ENCODE data around the gene NPIPA2.
"Not testable (repeated sequence)": the region's sequence is repeated elsewhere in the genome, so short reads cannot be mapped to it uniquely, and the experiment has no call there.

Gene NPIPA2

GRCh38 chr16:14742273-14743128, at the start of gene NPIPA2:
Gene NPIPA2, plus strand, starts transcription at chr16:14742533. Its CDS starts 5,533 bp downstream, at chr16:14748066.
- not testable (repeated sequence) for H3K4me3 Mint-ChIP-seq; H3K36me3 Mint-ChIP-seq (ENCODE audit: low read depth); H3K27ac Mint-ChIP-seq; H3K4me1 Mint-ChIP-seq; H3K9me3 Mint-ChIP-seq; H3K27me3 Mint-ChIP-seq (ENCODE audit: low read depth)

GRCh38 chr16:14694129-14694528, 48.2 kb upstream of the NPIPA2 start, which contains the start of gene PLA2G10:
Gene PLA2G10, minus strand, starts transcription at chr16:14694308. Its CDS starts 79 bp downstream, at chr16:14694229.
- H3K4me3 Mint-ChIP-seq = not testable (repeated sequence)

GRCh38 chr16:14701859-14702258, 40.5 kb upstream of the NPIPA2 start:
- H3K4me1 Mint-ChIP-seq = not testable (repeated sequence)

More at GRCh38 chr16:14694129-14694528, 48.2 kb upstream of the NPIPA2 start, which contains the start of gene PLA2G10:
- not testable (repeated sequence) for H3K27ac Mint-ChIP-seq; H3K36me3 Mint-ChIP-seq (ENCODE audit: low read depth); H3K9me3 Mint-ChIP-seq; H3K4me1 Mint-ChIP-seq; H3K27me3 Mint-ChIP-seq (ENCODE audit: low read depth)

DNA sequence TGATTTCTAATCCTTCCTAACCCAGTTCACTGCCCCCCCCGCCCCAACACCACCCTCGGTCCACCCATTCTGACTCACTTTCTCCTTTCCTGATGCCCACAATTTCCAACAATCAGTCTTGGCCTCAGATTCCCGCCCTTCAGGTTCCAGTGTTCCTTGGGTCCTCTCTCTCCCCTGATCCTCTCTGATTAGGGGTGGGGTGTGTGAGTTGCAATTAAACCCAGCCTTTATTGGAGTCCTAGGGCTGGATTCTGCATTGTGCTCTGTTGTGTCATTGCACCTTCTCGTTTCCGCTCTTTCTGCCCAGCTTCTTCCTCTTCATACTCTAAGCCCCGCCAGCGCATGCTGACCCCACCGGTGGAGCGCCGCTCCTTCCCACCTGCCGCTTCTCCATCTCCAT, 39.7 kb upstream of the NPIPA2 start:
- not testable (repeated sequence) for H3K4me1 Mint-ChIP-seq; H3K27me3 Mint-ChIP-seq (ENCODE audit: low read depth); H3K9me3 Mint-ChIP-seq; H3K4me3 Mint-ChIP-seq; H3K36me3 Mint-ChIP-seq (ENCODE audit: low read depth); H3K27ac Mint-ChIP-seq

More at GRCh38 chr16:14701859-14702258, 40.5 kb upstream of the NPIPA2 start:
- H3K4me3 Mint-ChIP-seq; H3K27me3 Mint-ChIP-seq (ENCODE audit: low read depth); H3K9me3 Mint-ChIP-seq; H3K27ac Mint-ChIP-seq; H3K36me3 Mint-ChIP-seq (ENCODE audit: low read depth): not testable (repeated sequence)

DNA sequence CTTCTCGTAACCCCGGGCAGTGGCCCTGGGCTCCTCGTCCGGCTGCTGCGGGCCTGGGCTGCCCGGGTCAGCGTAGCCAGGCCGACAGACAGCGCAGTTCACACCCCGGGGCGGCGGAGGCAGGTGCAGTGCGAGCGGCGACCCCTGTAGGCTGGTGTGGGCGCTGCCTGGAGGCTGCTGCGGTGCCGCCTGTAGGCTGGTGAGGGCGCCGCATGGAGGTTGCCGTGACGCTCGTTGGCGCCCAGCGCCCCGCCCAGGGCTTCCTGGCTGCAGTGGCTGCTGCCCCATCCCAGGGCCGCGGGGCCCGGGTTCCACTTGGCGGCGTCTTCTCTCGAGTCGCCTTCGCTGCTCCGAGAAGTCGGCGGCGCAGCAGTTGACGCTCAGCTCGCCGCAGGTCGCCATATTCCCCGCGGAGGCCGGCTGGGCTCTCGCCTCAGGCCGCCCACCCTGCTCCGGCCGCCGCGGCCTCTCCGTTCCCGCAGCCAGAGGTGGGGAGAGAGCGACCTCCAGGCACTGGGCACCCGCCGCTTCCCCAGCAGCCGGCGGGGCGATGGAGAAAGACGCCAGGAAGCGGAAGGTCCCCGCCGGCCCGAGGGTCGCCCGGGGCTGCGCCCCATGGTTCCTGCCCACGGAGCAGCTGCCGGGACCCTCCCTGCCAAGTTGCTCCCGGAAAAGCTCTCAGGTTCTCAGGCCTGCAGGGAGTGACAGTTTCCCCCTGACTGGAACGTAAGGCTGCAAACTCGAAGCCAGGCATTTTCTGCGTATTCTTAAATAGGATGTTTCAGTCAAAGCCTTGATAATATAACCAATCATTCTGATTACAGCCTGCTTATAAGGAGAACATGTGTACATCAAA, 38.9 kb upstream of the NPIPA2 start, which contains the start of gene NPIPA3:
Gene NPIPA3, plus strand, starts transcription at position 256 of the 856 bp plus-strand sequence. CDS start 5,533 bp downstream, outside the sequence.
- H3K27ac Mint-ChIP-seq; H3K36me3 Mint-ChIP-seq (ENCODE audit: low read depth); H3K4me3 Mint-ChIP-seq; H3K4me1 Mint-ChIP-seq; H3K9me3 Mint-ChIP-seq; H3K27me3 Mint-ChIP-seq (ENCODE audit: low read depth): not testable (repeated sequence)

- H3K9me3 Mint-ChIP-seq; H3K4me3 Mint-ChIP-seq; H3K27me3 Mint-ChIP-seq (ENCODE audit: low read depth); H3K27ac Mint-ChIP-seq; H3K36me3 Mint-ChIP-seq (ENCODE audit: low read depth); H3K4me1 Mint-ChIP-seq: not testable (repeated sequence)
These were observed 9.1 kb upstream of the NPIPA2 start for GRCh38 chr16:14733233-14733632.

- H3K9me3 Mint-ChIP-seq; H3K27me3 Mint-ChIP-seq (ENCODE audit: low read depth); H3K4me1 Mint-ChIP-seq; H3K4me3 Mint-ChIP-seq; H3K27ac Mint-ChIP-seq; H3K36me3 Mint-ChIP-seq (ENCODE audit: low read depth): not testable (repeated sequence)
These were observed 1.4 kb upstream of the NPIPA2 start for GRCh38 chr16:14740832-14741385.

GRCh38 chr16:14741794-14742193, 539 bp upstream of the NPIPA2 start:
- H3K36me3 Mint-ChIP-seq (ENCODE audit: low read depth); H3K27me3 Mint-ChIP-seq (ENCODE audit: low read depth); H3K4me1 Mint-ChIP-seq; H3K9me3 Mint-ChIP-seq; H3K4me3 Mint-ChIP-seq; H3K27ac Mint-ChIP-seq: not testable (repeated sequence)

- not testable (repeated sequence) for H3K9me3 Mint-ChIP-seq; H3K36me3 Mint-ChIP-seq (ENCODE audit: low read depth); H3K4me3 Mint-ChIP-seq; H3K27me3 Mint-ChIP-seq (ENCODE audit: low read depth); H3K27ac Mint-ChIP-seq; H3K4me1 Mint-ChIP-seq
These were observed 31.3 kb downstream of the NPIPA2 start for GRCh38 chr16:14773654-14774053.

- H3K27ac Mint-ChIP-seq; H3K4me1 Mint-ChIP-seq; H3K27me3 Mint-ChIP-seq (ENCODE audit: low read depth); H3K9me3 Mint-ChIP-seq; H3K4me3 Mint-ChIP-seq; H3K36me3 Mint-ChIP-seq (ENCODE audit: low read depth): not testable (repeated sequence)
These were observed 33.3 kb downstream of the NPIPA2 start for GRCh38 chr16:14775624-14776023.

GRCh38 chr16:14776763-14777162, 34.4 kb downstream of the NPIPA2 start:
- not testable (repeated sequence) for H3K4me3 Mint-ChIP-seq; H3K9me3 Mint-ChIP-seq; H3K4me1 Mint-ChIP-seq; H3K27ac Mint-ChIP-seq; H3K27me3 Mint-ChIP-seq (ENCODE audit: low read depth); H3K36me3 Mint-ChIP-seq (ENCODE audit: low read depth)

DNA sequence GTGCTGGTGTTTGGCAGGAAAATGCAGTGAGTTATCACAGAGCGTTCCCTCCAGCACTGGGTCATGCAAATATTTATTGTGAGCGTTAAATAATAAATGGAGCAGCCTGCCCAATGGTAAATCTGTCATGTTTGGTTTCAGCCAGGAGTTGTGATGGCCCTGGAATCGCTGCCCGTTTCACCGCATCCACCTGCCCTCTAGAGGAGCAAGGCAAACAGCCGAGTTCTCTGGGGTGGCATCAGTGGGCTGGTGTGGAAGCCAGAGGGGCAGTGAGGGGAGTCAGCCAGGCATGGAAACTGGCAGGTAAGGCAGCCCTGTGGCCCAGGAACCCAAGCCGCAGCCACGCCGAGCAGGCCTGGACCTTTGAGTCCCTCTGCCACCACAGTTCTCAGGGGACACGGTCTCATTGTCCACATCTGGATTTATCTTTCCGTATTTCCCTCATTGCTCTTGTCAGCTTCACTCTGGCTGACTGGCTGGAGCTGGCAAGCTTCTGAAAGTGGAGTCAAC, 37.1 kb downstream of the NPIPA2 start:
- not testable (repeated sequence) for H3K4me3 Mint-ChIP-seq; H3K27ac Mint-ChIP-seq; H3K27me3 Mint-ChIP-seq (ENCODE audit: low read depth); H3K9me3 Mint-ChIP-seq; H3K4me1 Mint-ChIP-seq; H3K36me3 Mint-ChIP-seq (ENCODE audit: low read depth)

- H3K4me1 Mint-ChIP-seq; H3K27me3 Mint-ChIP-seq (ENCODE audit: low read depth); H3K27ac Mint-ChIP-seq; H3K4me3 Mint-ChIP-seq; H3K36me3 Mint-ChIP-seq (ENCODE audit: low read depth); H3K9me3 Mint-ChIP-seq: not testable (repeated sequence)
These were observed 43.8 kb downstream of the NPIPA2 start for GRCh38 chr16:14786180-14786579.

DNA sequence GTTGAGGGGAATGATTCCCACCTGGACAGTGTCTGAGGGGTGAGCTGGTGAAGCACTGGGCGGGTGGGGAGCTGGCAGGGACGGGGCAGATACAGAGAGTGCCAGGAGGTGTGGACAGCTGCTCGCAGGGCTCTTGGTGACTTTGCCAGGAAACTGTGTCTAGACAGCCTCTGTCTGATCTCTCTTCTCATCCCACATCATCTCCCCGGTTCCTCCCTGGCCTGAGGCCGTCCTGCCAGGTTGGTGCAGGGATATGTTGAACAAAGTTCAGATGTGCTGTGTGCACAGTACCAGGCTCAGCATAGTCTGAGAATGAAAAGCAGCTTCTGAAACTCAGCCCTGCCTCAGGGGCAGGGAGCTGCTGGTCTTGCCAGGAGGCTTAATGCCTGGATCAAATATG, 47.2 kb downstream of the NPIPA2 start:
- not testable (repeated sequence) for H3K9me3 Mint-ChIP-seq; H3K27ac Mint-ChIP-seq; H3K4me1 Mint-ChIP-seq; H3K4me3 Mint-ChIP-seq; H3K27me3 Mint-ChIP-seq (ENCODE audit: low read depth); H3K36me3 Mint-ChIP-seq (ENCODE audit: low read depth)

Measured in nephron (organoid).